ENCODE results near the gene PHOX2B.
"Not testable (repeated sequence)": the region's sequence is repeated elsewhere in the genome, so short reads cannot be mapped to it uniquely, and the experiment has no call there.

The PHOX2B gene

GRCh38 chr4:41747230-41748055, 1.1 kb downstream of the PHOX2B start:
- no peak for DNase-seq

GRCh38 chr4:41746440-41747229, 1.9 kb downstream of the PHOX2B start:
- no peak for DNase-seq

- no peak for DNase-seq
Observed at GRCh38 chr4:41746025-41746439, 2.5 kb downstream of the PHOX2B start.

DNA sequence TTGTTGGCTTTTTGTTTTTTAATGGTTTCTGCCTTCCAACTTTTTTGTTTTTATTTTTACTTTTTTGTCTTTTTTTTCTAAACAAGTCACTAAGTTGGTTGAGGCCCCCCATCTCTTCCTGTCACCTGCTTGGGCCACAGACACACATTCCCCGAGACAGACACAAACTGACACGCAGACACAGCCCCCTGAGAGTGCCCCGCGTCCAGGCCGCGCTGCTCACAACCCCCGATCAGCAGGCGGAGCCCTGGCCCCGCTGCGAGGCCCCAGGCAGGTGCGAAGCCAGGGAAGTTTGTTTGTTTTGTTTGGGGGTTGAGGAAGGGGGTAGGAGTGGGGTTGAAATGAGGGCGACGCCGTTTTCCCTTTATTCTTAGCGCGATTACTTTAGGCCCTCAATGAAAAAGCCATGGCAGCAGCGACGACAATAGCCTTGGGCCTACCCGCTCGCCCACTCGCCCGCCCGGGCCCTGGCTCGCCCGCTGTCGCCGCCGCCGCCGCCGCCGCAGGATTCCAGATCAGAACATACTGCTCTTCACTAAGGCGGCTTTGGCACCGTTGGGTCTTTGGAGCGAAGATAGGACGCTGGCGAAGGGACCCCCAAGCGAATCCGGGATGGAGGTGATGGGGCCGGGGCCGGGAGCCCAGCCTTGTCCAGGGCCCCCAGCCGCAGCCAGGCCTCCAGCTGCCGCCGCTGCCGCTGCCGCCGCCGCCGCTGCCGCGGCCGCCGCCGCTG, 3.1 kb downstream of the PHOX2B start:
- DNase-seq: no peak

- no peak for DNase-seq
Observed at GRCh38 chr4:41744572-41745291, 3.8 kb downstream of the PHOX2B start.

DNA sequence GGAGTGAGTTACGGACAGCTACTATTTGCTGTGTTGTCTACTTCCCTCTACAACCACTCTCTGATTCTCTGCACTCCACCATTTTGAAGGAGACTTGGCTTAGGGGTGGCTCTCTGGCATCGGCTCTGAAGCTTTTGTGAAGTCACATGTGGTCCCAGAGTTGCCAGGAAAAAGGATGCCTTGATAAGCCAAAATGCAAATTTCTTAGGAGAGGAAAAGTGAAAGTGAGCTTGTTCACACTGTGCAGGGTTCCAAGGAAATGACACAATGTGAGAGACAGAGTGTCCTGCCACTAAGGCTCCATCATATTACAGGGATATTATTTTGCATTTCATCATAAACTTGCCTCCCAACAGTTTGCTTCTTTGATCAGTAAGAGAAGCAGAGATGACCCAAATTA, 7.2 kb downstream of the PHOX2B start:
- DNase-seq: no peak

DNA sequence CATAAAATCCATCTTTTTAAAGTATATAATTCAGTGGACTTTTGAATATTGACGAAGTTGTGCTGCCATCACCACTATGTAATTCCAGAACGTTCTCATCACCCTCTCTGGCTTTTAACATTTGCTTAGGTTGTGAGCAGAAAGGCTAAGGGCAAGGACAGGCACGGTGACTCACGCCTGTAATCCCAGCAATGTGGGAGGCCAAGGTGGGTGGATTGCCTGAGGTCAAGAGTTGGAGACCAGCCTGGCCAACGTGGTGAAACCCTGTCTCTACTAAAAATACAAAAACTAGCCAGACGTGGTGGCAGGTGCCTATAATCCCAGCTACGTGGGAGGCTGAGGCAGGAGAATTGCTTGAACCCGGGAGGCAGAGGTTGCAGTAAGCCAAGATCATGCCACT, 11.0 kb downstream of the PHOX2B start:
- DNase-seq: not testable (repeated sequence)

DNA sequence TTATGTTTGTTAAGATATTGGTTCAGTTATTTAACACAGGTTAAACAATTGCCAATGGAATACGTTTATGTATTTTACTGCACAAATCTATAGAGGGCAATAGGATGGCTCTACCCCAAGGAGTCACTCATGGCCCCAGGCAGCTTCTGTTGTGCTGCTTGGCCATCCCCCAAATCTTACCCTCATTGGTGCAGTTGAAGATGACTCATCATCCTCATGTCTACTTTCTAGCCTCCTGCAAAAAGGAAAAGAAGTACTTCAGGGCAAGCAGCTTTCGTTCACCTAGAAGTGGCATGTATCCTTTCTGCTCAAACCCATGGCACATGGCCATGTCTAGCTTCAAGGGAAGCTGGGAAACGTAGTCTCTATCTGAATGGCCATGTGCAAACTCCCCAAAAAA, 14.2 kb downstream of the PHOX2B start:
- no peak for DNase-seq

DNA sequence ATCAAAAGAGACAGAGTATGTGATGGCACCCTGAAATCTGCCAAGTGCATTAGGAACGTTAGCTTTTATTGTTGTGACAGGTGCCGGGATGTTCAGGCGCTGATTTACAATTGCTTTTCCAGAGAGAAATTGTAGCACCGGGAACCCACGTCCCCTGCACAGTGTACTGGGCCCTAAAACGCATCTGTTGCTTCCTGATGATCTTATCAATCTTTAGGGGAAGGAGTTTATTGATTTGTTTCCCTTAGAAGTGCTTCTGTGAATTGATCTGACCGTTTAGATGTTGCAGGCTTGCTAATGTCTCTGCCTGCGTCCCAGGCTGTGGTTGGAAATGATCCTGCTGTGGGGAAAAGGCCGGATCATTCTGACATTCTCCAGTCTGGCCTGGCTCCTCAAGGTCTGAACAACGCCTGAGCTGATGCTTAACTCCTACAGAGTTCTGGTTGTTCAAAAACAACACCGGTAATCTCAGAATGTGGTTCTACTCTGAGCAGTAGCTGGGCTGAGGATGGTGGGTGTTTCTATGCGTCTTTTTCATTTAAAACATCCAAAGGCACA, 16.9 kb downstream of the PHOX2B start:
- no peak for DNase-seq

DNA sequence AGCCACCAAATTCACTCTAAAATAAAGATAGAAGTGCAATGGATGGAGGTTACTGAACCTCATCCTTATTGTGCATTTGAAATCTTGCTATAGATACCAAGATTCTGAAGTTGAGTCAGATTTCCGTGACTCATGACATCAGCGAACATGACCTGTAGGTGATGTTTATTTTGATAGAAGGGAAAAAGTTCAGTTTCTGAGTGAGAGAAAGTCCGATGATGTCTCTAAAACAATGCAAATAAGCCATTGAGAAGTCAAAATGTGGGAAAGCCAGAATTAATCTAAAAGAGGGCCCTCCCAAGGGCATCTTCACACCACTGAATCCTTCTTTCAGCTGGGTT, 20.0 kb downstream of the PHOX2B start:
- no peak for DNase-seq

- no peak for DNase-seq
Observed at GRCh38 chr4:41727861-41728572, 20.5 kb downstream of the PHOX2B start.

- DNase-seq: no peak
Observed at GRCh38 chr4:41725254-41725653, 23.3 kb downstream of the PHOX2B start.

- DNase-seq: no peak
Observed at GRCh38 chr4:41723286-41723685, 25.2 kb downstream of the PHOX2B start.

DNA sequence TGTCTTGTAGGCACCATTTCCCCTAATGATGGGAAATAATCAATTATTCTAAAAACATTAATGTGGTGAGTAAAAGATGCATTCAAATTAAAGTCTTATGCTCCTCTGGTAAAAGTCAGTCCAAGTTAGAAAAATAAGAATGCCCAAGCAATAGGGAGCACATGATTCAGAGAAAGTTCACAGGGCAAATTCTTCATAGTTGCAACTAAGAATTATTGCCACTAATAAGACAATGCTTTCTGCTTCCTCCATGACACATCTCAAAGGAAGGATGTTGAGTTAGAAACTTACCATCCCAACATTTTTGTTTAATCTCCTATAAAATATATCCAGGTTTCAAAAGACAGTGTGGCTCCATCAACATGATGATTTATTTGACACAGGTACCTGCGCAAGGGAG, 26.3 kb downstream of the PHOX2B start:
- no peak for DNase-seq

DNA sequence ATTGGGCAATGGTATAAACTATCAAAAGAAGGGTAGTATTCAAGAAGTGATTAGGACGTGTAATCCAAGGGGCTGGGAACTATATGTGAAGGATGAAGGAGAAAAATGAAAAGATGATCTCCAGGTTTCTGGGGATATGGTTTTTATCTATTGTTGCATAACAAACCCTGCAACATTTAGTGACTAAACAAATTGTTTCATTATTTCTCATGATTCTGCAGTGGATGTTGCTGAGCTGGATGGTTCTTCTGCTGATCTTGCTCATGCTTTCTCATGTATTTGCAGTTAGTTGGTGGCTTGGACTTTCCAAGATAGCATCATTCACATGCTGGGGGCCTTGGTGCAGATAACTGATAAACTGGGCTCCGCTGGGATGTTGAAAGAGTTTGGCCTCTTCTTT, 29.1 kb downstream of the PHOX2B start:
- no peak for DNase-seq

DNA sequence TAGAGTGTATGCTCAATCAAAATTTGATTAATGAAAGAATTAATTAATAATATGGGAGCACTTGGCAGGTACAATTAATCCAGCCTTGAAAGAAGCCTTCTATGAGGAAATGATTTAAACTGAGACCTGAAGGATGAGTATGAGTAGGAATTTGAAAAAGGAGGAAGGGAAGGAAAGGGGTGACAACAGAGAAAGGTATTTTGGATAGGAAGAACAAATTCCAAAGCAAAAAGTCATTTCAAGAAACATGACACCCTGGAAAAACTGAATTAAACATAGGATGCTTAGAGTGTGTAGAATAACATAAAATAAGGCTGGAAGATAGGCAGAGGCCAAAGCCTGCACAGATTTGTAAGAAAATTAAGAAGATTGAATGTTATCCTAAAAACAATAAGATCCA, 29.6 kb downstream of the PHOX2B start:
- DNase-seq: no peak

GRCh38 chr4:41715155-41715554, 33.4 kb downstream of the PHOX2B start:
- no peak for DNase-seq

DNA sequence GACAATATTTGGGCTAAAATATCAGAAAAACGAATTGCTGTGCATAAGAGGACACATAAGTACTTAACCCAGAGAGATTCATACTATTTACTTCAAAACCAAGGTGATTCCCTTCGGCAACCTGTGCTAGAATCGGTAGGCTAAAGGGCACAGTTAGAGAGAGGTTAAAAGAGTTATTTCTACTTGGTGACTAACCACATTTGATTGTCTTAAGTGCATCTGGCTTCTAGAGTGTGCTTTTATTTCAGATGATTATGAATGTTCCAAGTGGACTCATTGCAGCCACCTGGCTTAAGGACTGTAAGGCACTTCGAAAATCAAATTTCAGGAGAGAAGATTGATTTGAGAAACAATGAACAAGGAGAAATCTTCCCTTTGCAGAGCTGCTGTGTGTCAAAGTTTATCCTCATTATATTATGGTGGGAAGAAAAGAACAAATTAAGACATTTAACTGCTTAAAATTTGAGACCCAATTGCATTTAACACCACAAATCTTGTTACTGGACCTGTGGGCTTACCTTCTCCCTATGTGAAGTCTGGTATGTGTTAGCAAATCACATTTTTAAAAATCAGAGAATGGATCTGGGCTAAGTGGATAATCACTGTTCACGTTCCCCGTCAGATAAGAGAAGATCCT, 34.0 kb downstream of the PHOX2B start:
- no peak for DNase-seq

GRCh38 chr4:41713768-41714167, 34.8 kb downstream of the PHOX2B start:
- DNase-seq: no peak

DNA sequence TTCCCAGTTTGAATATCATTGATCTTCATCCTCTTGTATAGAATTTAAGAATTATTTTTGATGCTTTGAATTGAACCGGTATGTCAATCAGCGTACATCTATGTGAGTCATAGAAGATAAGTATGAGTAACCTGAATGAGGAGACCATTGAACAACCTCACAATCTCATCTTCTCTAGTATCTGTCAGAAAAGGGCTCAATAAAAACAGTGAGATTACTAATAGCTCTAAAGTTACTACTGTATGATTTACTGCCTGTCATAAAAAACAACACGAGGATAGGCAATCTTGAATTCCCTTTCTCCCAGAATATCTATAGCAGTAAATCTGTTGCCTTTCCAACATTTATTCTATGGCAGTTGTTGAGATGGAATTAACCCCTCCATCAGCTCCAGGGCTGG, 36.1 kb downstream of the PHOX2B start:
- DNase-seq: no peak

GRCh38 chr4:41711654-41712053, 36.9 kb downstream of the PHOX2B start:
- not testable (repeated sequence) for DNase-seq
